GM18508 (cell line): Measurements from ENCODE around the gene GLDC.
"Not testable (repeated sequence)": the region's sequence is repeated elsewhere in the genome, so short reads cannot be mapped to it uniquely, and the experiment has no call there.

Source experiments
- ATAC-seq: cut with Tn5 transposase; IDR thresholded peaks from one replicate; pipeline ENCODE4 v1.9.1; 2021; ENCODE audit warnings: moderate number of reproducible peaks; ENCODE audit not compliant: insufficient read depth, unreplicated experiment

GLDC gene

GRCh38 chr9:6645355-6646292, at the start of gene GLDC:
GLDC (minus strand) TSS chr9:6645729; CDS start chr9:6645499, 230 bp downstream.
- ATAC-seq: peak; percentile 63

- ATAC-seq: no peak
Measured at GRCh38 chr9:6692881-6693361, 47.4 kb upstream of the GLDC start.

GRCh38 chr9:6692433-6692832, 46.9 kb upstream of the GLDC start:
- no peak for ATAC-seq

- not testable (repeated sequence) for ATAC-seq
Measured at GRCh38 chr9:6690675-6691070, 45.1 kb upstream of the GLDC start.

GRCh38 chr9:6689893-6690674, 44.6 kb upstream of the GLDC start:
- ATAC-seq: no peak

GRCh38 chr9:6687180-6687579, 41.7 kb upstream of the GLDC start:
- ATAC-seq: no peak

- no peak for ATAC-seq
Measured at GRCh38 chr9:6686396-6686795, 40.9 kb upstream of the GLDC start.

GRCh38 chr9:6681957-6682501, 36.5 kb upstream of the GLDC start:
- no peak for ATAC-seq

GRCh38 chr9:6681147-6681956, 35.8 kb upstream of the GLDC start:
- ATAC-seq: peak; percentile 49

GRCh38 chr9:6680797-6681146, 35.2 kb upstream of the GLDC start:
- ATAC-seq: peak; percentile 6

- no peak for ATAC-seq
Measured at GRCh38 chr9:6677803-6678202, 32.3 kb upstream of the GLDC start.

- ATAC-seq: no peak
Measured at GRCh38 chr9:6676254-6676921, 30.9 kb upstream of the GLDC start.

GRCh38 chr9:6675268-6675667, 29.7 kb upstream of the GLDC start:
- no peak for ATAC-seq

- no peak for ATAC-seq
Measured at GRCh38 chr9:6673326-6674025, 27.9 kb upstream of the GLDC start.

GRCh38 chr9:6672118-6672517, 26.6 kb upstream of the GLDC start:
- ATAC-seq: no peak

GRCh38 chr9:6671416-6671815, 25.9 kb upstream of the GLDC start:
- ATAC-seq: no peak

- no peak for ATAC-seq
Measured at GRCh38 chr9:6669881-6670280, 24.4 kb upstream of the GLDC start.

GRCh38 chr9:6667633-6668280, 22.2 kb upstream of the GLDC start:
- ATAC-seq: no peak

- no peak for ATAC-seq
Measured at GRCh38 chr9:6667080-6667479, 21.6 kb upstream of the GLDC start.
